Measurements from ENCODE around the gene TTC9C. TPM values are rescaled to one million over a fixed set of nuclear protein-coding genes. Genes with fewer than 3 reads are reported as not detected.

TTC9C gene
- total and polyA plus RNA-seq, 12 donors, result 9.4 to 20.8 (median 13.2) TPM

DNA sequence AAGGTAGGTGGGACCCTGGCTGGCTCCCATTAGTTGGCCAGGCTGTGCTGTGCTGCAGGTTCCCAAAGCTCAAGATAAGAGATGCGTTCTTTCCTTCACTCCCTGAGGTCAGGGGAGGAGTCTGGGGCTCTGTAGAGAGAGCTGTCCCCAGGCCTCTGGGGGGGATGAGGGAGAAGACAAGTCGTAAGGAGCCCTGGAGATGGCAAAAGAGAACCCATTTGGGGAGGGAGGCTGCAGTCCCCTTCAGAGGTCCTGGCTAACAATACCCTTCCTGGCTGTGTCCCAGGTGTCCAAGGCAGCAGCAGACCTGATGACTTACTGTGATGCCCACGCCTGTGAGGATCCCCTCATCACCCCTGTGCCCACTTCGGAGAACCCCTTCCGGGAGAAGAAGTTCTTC is 19.9 kb upstream of the TTC9C start:
- TF ChIP-seq, protein P1, sequence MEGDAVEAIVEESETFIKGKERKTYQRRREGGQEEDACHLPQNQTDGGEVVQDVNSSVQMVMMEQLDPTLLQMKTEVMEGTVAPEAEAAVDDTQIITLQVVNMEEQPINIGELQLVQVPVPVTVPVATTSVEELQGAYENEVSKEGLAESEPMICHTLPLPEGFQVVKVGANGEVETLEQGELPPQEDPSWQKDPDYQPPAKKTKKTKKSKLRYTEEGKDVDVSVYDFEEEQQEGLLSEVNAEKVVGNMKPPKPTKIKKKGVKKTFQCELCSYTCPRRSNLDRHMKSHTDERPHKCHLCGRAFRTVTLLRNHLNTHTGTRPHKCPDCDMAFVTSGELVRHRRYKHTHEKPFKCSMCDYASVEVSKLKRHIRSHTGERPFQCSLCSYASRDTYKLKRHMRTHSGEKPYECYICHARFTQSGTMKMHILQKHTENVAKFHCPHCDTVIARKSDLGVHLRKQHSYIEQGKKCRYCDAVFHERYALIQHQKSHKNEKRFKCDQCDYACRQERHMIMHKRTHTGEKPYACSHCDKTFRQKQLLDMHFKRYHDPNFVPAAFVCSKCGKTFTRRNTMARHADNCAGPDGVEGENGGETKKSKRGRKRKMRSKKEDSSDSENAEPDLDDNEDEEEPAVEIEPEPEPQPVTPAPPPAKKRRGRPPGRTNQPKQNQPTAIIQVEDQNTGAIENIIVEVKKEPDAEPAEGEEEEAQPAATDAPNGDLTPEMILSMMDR (IDR thresholded peaks at IDR 0.05), result no peak
- no peaks in the 10 kb centered on the region for H3K27me3 ChIP-seq
- intact Hi-C loops (cut with DNase I), result loop anchor here in 3 of 10 donors (2.0 to 5.0 kb wide), 4 partner anchors 18 to 134 kb away; partner anchors contain the start of genes LBHD1 (in 2 of the 3), UQCC3 (in 2 of the 3), C11orf98 (in 1 of the 3) and CSKMT (in 1 of the 3)
- ATAC-seq (peak in 1 of 8 donors; percentile 0), DNase-seq (no peak)
- H3K9me3 ChIP-seq, result no peaks in the 10 kb centered on the region
- H3K4me3 ChIP-seq, result peak overlapping the region in 8 of 10 donors; percentile 47 to 75 (median 70)
- H3K4me1 ChIP-seq, result peaks cover 26 to 73% (median 45%) of the 10 kb centered on the region in 9 donors
- H3K27ac ChIP-seq, result peak overlapping the region in 8 of 10 donors; percentile 22 to 100 (median 98)
- WGBS, 2 donors, result 66 to 74% methylated on average over 5 of the region's 5 CpGs
- peaks cover 0 to 34% (median 7%) of the 10 kb centered on the region in 9 donors for H3K36me3 ChIP-seq

GRCh38 chr11:62708793-62709192 is 19.5 kb upstream of the TTC9C start:
- 4% methylated on average over 7 of the region's 7 CpGs for WGBS, 2 donors
- peak overlapping the region; percentile 43 to 75 (median 68) for H3K4me3 ChIP-seq
- H3K27me3 ChIP-seq, result no peaks in the 10 kb centered on the region
- no peaks in the 10 kb centered on the region for H3K9me3 ChIP-seq
- intact Hi-C loops (cut with DNase I), result loop anchor here in 3 of 10 donors (2.0 to 5.0 kb wide), 4 partner anchors 18 to 134 kb away; partner anchors contain the start of genes LBHD1 (in 2 of the 3), UQCC3 (in 2 of the 3), C11orf98 (in 1 of the 3) and CSKMT (in 1 of the 3)
- DNase-seq (no peak), ATAC-seq (peak in 3 of 8 donors; percentile 1 to 8 (median 1))
- peaks cover 26 to 73% (median 48%) of the 10 kb centered on the region in 9 donors for H3K4me1 ChIP-seq
- peak overlapping the region; percentile 44 to 100 (median 98) for H3K27ac ChIP-seq
- H3K36me3 ChIP-seq, result peaks cover 0 to 38% (median 11%) of the 10 kb centered on the region in 9 donors
- TF ChIP-seq, protein P1 (IDR thresholded peaks at IDR 0.05), result no peak

GRCh38 chr11:62709247-62710000 is 18.9 kb upstream of the TTC9C start:
- intact Hi-C loops (cut with DNase I), result loop anchor here in 3 of 10 donors (2.0 to 5.0 kb wide), 4 partner anchors 17 to 133 kb away; partner anchors contain the start of genes LBHD1 (in 2 of the 3), UQCC3 (in 2 of the 3), C11orf98 (in 1 of the 3) and CSKMT (in 1 of the 3)
- no peaks in the 10 kb centered on the region for H3K27me3 ChIP-seq
- peaks cover 26 to 73% (median 49%) of the 10 kb centered on the region in 9 donors for H3K4me1 ChIP-seq
- DNase-seq (peak; percentile 95 to 99), ATAC-seq (peak; percentile 80 to 92 (median 87))
- H3K27ac ChIP-seq, result peak overlapping the region; percentile 89 to 100 (median 98)
- H3K9me3 ChIP-seq, result no peaks in the 10 kb centered on the region
- H3K4me3 ChIP-seq, result peak overlapping the region; percentile 47 to 75 (median 68)
- 1% methylated on average over 47 of the region's 47 CpGs for WGBS, 2 donors
- H3K36me3 ChIP-seq, result peaks cover 0 to 44% (median 14%) of the 10 kb centered on the region in 9 donors
- TF ChIP-seq, protein P1 (IDR thresholded peaks at IDR 0.05), result peak in 5 of 9 donors; percentile 15 to 46 (median 27)

DNA sequence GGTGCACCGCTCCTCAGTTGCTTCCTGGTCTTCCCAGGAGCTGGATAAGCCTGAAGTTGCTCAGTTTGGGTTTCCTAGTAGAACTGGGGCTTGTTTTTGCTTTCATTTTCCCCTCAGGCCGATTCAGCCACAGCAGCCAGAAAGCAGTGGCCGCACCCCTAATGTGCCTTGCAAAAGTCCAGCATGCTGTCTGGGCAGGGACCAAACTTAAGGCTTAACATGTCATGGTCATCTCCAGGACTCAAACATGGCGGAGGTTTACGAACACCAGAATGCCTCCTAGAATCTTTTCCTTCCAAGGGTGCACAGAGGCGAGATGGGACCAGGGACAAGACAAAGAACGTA is 18.3 kb upstream of the TTC9C start:
- WGBS, 2 donors, result 59 to 69% methylated on average over 7 of the region's 7 CpGs
- Histone ChIP-seq H3K36me3 (peaks cover 0 to 50% (median 18%) of the 10 kb centered on the region in 9 donors), H3K9me3 (no peaks in the 10 kb centered on the region), H3K4me1 (peaks cover 26 to 75% (median 48%) of the 10 kb centered on the region in 9 donors), H3K4me3 (peak overlapping the region; percentile 47 to 75 (median 68)), H3K27ac (peak overlapping the region; percentile 89 to 100 (median 98)), H3K27me3 (no peaks in the 10 kb centered on the region)
- TF ChIP-seq, protein P1 (IDR thresholded peaks at IDR 0.05), result no peak
- peak in 2 of 8 donors; percentile 1 to 5 for ATAC-seq
- intact Hi-C loops (cut with DNase I), result no loop called here
- no peak for DNase-seq

All from heart right ventricle (tissue), 16 donors.